Left cardiac atrium (tissue), 4 donors: ENCODE measurements around the gene VAV2. TPM values are rescaled to one million over a fixed set of nuclear protein-coding genes. Genes with fewer than 3 reads are reported as not detected.

Source experiments
- ATAC-seq, 2 donors: fragments of 200-7000 bp; cut with Tn5 transposase; one replicate each; pipeline ENCODE4 v1.9.1; 2020; ENCODE audit warnings: mild to moderate bottlenecking in 2 of 2, moderate library complexity in 2 of 2
- DNase-seq: peaks from one replicate; pipeline ENCODE4 v3.0.0-alpha.2; 2020
- intact Hi-C, 2 donors: fragments of 100-400 bp; cut with DNase I; formaldehyde crosslinking; loops; one replicate each; pipeline versions ENCODE4 v1.14.1 to v1.15.1; 2022 to 2023
- total RNA-seq, 2 donors: library from RNA; stranded (reverse); fragmentation: NEBNext Ultra II Directional; extraction: Animal tissue kit (Norgen Biotek cat#: 25700); gene quantifications; one replicate each; pipeline ENCODE4 v1.2.1, GENCODE V29; 2021
- donor health status: DM: no; HTN: yes; CAD: no.
- donor health status: DM: no; HTN: yes; CAD: no; lungs with severe emphysema.
- donor health status: DM: yes; HTN: yes; CAD: no.
- donor health status: Dilated cardiomyopathy.

The VAV2 gene
- total RNA-seq, 2 donors from 2014 or later, result 8.3 to 9.6 TPM

- intact Hi-C loops, result no loop called here
- ATAC-seq, result no peak
- DNase-seq, result no peak
These were observed 185.5 kb downstream of the VAV2 start for GRCh38 chr9:133806623-133807010.

GRCh38 chr9:133805876-133806622 lies 186.1 kb downstream of the VAV2 start:
- intact Hi-C loops, result no loop called here
- no peak for DNase-seq
- ATAC-seq, result no peak

- DNase-seq (no peak), ATAC-seq (no peak)
- intact Hi-C loops, result no loop called here
These were observed 187.9 kb downstream of the VAV2 start for GRCh38 chr9:133804199-133804598.

GRCh38 chr9:133803745-133804144 lies 188.4 kb downstream of the VAV2 start:
- intact Hi-C loops, result no loop called here
- DNase-seq (no peak), ATAC-seq (no peak)

- DNase-seq (no peak), ATAC-seq (no peak)
- intact Hi-C loops, result no loop called here
These were observed 189.0 kb downstream of the VAV2 start for GRCh38 chr9:133803028-133803585.

DNA sequence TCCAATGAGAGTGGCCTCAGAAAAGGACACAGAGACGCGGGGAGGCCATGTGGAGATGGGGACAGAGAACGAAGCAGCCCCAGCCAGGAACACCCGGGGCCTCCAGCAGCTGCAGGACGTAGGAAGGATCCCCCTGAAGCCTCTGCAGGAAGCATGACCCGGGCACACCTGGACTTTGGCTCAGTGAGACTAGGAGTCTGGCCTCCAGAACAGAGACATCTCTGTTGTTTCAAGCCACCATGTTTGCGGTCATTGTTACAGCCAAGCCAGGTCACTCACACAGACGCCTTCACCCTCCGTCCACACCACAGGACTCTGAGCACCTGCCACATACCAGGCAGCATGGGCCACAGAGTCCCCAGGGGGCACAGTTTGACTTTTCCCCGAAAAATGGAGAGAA lies 190.4 kb downstream of the VAV2 start:
- intact Hi-C loops, result no loop called here
- DNase-seq (no peak), ATAC-seq (no peak)

DNA sequence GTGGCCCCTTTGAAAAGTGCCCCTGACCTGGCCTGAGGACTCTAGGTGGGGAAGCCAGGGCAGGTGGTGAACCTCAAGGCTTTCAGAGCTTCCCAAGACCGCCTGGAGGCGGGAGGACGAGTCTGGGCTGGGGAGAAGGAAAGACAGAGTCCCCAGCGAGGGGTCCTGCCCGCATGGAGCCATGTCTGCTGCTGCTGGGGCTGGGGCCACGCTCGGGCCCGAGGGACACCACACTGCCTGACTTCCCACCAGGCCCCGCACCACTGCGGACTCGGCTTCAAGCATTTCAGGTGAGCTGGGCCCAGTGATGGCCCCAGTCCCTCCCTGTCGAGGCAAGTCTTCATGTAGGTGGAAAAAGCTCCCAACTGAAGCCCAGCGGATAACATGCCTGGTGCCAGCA lies 191.9 kb downstream of the VAV2 start:
- no peak for ATAC-seq
- DNase-seq, result no peak
- intact Hi-C loops, result no loop called here

DNA sequence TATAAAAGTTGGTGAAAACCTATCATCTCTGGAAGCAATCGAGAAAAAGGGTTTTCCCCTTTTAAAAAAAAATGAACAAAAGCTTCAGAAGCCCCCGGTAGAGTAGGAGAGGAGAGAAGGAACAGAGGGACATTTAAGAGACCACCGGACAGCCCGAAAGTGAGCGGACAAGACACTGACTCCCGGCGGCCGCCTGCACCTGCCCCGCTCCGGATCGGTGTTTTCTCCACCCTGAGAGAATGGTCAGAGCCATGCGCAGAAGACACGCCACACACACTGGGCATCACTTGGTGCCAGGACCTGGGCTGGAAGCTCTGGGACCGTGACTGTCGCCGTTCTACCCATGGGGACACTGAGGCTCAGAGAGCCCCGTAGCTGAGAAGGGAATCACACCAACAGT lies 192.4 kb downstream of the VAV2 start:
- ATAC-seq, result no peak

GRCh38 chr9:133799106-133799505 lies 193.0 kb downstream of the VAV2 start:
- ATAC-seq (no peak), DNase-seq (no peak)
- intact Hi-C loops, result no loop called here

More for the DNA sequence above, 192.4 kb downstream of the VAV2 start:
- intact Hi-C loops, result no loop called here
- DNase-seq, result no peak

DNA sequence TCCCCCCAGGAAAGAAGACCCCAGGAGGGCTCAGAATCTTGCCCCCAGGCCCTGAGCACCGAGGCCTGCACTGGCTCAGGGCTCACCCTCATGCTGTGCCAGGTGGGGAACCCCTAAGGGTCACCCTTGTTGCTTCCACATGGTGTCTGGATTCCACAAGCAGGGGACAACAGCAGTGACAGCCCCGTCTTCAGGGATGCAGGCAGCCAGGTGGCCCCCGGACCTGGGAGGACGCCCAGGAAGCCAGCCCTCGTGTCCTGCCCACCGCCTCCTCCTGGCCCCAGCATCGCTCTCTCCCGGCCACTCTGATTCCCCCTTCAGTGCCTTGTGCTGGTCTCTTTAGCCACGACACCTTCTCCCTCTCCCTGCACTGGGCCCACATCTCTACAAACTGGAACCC lies 194.0 kb downstream of the VAV2 start:
- no peak for ATAC-seq
- intact Hi-C loops, result no loop called here
- DNase-seq, result no peak

DNA sequence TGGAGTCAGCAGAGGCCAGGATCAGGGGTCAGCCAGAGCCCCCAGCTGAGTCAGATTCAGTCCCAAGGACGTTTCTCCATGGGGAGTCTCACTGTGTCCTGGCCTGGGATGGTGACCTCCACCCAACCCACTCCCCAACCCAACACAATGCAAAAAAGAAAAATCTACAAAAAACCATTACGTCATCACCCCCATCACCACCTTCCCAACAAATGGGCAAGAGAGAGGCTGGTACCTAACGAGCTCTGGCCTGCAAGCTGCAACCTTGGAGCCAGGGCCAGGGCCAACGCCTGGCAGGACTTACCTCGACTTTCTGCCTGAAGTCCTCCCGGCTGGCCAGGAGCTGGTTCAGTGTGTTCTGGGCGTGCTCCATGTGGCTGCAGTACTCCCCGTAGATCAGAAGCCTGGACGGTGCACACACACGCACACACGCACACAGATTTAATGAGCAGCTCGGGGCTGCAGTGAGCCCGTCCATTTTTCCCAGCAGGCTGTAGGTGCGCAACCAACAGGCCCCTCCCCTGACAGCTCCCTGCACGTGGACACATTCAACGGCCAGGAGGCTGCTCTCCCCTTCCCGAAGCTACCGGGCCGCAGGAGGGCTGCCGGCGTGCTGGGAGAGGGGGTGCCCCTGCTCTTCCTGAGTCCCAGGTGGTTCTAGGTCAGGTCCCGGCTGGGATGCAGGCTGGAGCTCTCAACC lies 194.6 kb downstream of the VAV2 start:
- intact Hi-C loops, result no loop called here
- ATAC-seq (no peak), DNase-seq (no peak)

DNA sequence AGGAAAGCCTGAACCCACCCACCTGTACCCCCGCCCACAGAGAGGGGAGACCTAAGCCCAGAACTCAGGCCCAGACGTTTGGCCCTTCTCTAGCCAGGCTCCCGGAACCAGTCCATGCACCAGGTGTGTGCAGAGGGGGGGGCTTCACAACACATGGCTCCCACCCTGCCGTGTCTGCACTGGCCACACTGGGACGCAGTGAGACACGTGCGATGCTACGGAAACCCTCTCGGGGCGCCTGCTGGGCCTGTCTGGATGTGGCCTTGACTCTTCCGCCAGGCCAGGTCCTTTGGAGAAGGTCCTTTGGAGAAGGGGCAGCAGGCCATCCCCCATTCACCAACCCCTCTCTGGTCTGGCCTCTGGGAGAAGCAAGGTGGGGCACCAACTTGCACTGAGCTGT lies 195.6 kb downstream of the VAV2 start:
- intact Hi-C loops, result no loop called here
- DNase-seq (no peak), ATAC-seq (no peak)

DNA sequence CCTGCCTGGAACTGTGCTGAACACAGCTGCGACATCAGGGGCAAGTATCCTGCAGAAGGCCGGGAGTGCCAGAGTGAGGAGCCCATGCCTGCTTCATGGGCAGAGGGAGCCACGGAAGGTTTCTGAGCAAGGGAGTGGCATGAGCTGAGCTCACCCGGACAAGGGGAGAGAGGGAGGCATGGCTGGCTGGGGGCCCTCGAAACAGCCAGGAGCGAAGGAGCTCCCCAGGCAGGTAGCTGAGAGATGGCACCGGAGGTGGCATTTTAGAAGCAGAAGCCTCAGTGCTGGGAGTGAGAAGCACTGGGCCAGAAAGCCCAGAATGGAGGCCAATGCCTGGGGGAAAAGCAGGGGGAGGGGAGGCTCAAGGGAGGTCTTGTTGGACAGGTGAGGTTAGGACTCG lies 197.1 kb downstream of the VAV2 start:
- intact Hi-C loops, result no loop called here
- DNase-seq (no peak), ATAC-seq (no peak)

DNA sequence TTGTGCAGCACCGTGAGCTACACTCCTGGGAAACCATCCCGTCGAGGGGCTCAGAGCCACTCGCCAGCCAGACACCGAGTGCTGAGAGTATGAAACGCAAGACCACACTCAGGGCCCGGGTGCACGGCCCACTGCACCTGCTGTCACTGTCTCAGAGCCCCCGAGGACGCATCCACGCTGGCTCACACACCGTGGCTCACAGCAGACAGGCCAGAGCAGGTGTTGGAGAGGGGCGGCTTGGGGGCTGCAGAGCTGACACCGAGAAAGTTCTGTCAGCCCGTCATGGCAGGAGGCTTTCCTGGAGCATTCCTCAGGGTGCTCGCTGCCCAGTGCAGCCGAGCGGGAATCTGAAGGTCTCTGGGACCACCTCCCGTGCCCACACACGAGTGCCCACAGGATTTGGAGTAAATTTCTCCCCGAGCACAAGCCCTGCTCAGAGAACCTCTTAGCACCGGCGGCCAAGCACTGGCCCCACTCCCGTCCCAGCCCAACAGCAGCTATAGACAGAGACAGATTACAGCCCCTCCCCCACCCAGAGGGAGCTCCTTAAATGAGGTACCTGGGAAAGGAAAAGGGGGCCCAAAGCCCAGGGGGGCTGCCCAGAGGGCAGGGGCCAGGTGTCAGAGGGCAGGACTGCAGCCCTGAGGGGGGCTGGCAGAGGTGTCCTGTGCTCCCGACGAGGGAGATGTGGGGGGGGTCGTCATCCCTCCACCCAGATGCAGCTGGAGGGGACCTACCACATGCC lies 197.9 kb downstream of the VAV2 start:
- intact Hi-C loops, result loop anchor here in 1 of 2 donors (5.0 kb wide), 1 partner anchor 198 kb away; the partner anchor contains the start of gene VAV2
- ATAC-seq, result no peak
- no peak for DNase-seq

DNA sequence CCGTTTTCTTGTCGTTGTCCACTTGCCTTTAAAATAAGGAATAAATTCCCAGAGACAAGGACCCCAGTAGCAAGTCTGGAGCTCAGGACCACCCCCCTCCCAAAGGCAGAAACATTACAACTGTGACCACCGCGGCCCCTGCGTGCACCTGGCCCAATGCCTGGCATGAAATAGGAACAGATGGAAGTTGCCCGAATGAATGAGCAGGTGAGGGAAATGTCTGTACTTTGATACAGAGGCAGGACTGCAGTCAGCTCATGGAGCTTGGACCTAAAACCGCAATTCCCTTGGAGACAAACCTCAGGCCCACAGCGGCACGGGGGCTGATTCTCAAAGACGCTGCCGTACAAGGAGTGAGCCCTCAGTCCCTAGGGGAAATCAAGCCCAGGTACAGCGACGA lies 198.7 kb downstream of the VAV2 start:
- DNase-seq, result no peak
- no peak for ATAC-seq
- intact Hi-C loops, result loop anchor here (1.0 to 5.0 kb wide), 2 partner anchors 199 to 201 kb away; partner anchors contain the start of gene VAV2 (in 1 of the 2)

GRCh38 chr9:133792721-133793470 lies 199.2 kb downstream of the VAV2 start:
- ATAC-seq (peak; percentile 85 to 86), DNase-seq (peak; percentile 86)
- intact Hi-C loops, result loop anchor here (1.0 to 5.0 kb wide), 2 partner anchors 199 to 201 kb away; partner anchors contain the start of gene VAV2 (in 1 of the 2)

DNA sequence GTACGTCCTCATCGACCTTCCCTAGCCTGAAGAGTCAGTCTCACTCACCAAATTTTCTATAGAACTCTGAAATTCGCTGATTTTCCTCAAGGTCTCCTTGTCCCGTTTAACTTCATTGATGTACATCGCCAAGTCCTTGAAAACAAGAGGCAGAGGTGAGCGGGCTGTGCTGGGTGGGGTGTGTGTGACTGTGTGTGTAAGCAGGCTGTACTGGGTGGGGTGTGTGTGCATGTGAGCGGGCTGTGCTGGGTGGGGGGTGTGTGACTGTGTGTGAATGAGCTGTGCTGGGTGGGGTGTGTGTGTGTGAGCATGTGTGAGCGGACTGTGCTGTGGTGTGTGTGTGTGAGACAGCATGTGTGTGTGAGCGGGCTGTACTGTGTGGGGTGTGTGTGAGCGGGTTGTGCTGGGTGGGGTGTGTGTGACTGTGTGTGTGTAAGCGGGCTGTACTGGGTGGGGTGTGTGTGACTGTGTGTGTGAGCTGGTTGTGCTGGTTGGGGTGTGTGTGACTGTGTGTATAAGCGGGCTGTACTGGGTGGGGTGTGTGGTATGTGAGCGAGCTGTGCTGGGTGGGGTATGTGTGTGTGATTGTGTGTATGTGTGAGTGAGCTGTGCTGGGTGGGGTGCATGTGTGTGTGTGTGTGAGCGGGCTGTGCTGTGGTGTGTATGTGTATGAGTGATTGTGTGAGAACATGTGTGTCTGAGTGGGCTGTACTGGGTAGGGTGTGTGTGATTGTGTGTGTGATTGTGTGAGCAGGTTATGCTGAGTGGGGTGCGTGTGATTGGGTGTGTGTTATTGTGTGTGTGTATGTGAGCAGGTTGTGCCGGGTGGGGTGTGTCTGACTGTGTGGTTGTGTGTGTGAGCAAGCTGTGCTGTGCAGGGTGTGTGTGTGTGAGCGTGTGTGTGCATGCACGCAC lies 200.1 kb downstream of the VAV2 start:
- intact Hi-C loops, result loop anchor here in 1 of 2 donors (5.0 kb wide), 1 partner anchor 200 kb away; the partner anchor contains the start of gene VAV2
- no peak for DNase-seq
- ATAC-seq, result no peak

- DNase-seq (no peak), ATAC-seq (no peak)
- intact Hi-C loops, result loop anchor here in 1 of 2 donors (5.0 kb wide), 1 partner anchor 201 kb away; the partner anchor contains the start of gene VAV2
These were observed 201.1 kb downstream of the VAV2 start for GRCh38 chr9:133791069-133791468.
